GM12874 (cell line): ENCODE measurements around the gene ZNF432.

Source experiments
- CTCF ChIP-seq: IDR thresholded peaks from 2 replicates; pipeline ENCODE4 v1.5.1; 2011; ENCODE audit warnings: low read depth, mild to moderate bottlenecking, control low read depth, low read length, moderate library complexity; ENCODE audit not compliant: insufficient read depth

ZNF432 gene

GRCh38 chr19:52066258-52066863, 17.7 kb upstream of the ZNF432 start:
- TF ChIP-seq CTCF = no peak

- TF ChIP-seq CTCF = no peak
Measured at GRCh38 chr19:52065399-52065798, 16.8 kb upstream of the ZNF432 start.

GRCh38 chr19:52039169-52039568, 9.5 kb downstream of the ZNF432 start:
- no peak for TF ChIP-seq CTCF

GRCh38 chr19:52034051-52034728, 14.4 kb downstream of the ZNF432 start:
- TF ChIP-seq CTCF = no peak

GRCh38 chr19:52028780-52029123, 19.9 kb downstream of the ZNF432 start:
- no peak for TF ChIP-seq CTCF

GRCh38 chr19:52028027-52028779, 20.4 kb downstream of the ZNF432 start, which contains the start of gene ZNF614:
TSS of gene ZNF614 (minus strand) at chr19:52028379. CDS start at chr19:52025745, 2,634 bp downstream.
- no peak for TF ChIP-seq CTCF

- no peak for TF ChIP-seq CTCF
Measured at GRCh38 chr19:52022193-52022592, 26.4 kb downstream of the ZNF432 start.
